ENCODE results near the gene UBE2I. TPM values are rescaled to one million over a fixed set of nuclear protein-coding genes. Genes with fewer than 3 reads are reported as not detected.

The UBE2I gene
- total and polyA plus RNA-seq, 2 of the 4 experiments (the other 2 are of a cell fraction) = 30.8 to 140 TPM

DNA sequence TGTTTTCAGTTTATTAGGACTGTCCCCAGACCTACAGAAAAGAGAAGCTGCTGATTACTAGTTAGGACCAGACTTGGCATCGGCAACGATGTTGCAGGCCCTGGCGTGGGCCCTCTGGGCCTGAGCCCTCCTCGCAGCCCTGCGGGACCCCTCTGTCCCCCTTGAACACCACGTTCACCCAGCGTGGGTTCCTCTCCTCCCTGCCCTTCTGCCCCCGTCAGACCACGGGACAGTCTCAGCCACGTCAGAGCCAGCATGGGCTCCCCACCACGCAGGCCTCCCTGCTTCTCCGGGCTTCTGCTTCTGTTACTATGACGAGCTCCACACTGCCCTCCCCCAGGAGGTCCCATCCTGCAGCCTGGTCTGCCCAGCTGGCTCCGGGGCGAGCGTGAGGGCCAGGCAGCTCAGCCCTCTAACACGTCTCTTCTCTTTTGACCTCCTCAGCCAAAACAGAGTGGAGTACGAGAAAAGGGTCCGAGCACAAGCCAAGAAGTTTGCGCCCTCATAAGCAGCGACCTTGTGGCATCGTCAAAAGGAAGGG is 14.9 kb downstream of the UBE2I start:
- H3K9ac ChIP-seq (ENCODE audit: low read depth, low read length) = no peak overlapping the region
- H3K36me3 ChIP-seq (ENCODE audit: control insufficient read depth, insufficient read depth, low read length) = peaks cover 53% of the 10 kb centered on the region
- H2BK5ac ChIP-seq (ENCODE audit: low read depth, low read length, poor library complexity, severe bottlenecking) = no peak overlapping the region
- no peaks in the 10 kb centered on the region for H3K27me3 ChIP-seq (ENCODE audit: control insufficient read depth, insufficient read depth, low read length)
- peaks cover 4 to 20% of the 10 kb centered on the region in 2 experiments for H3K79me1 ChIP-seq (ENCODE audit: low read depth in 1 of 2, low read length in 2 of 2)
- no peak overlapping the region for H3K18ac ChIP-seq (ENCODE audit: low read depth, low read length)
- H3K4ac ChIP-seq (ENCODE audit: low read depth, low read length) = no peak overlapping the region
- H2BK15ac ChIP-seq (ENCODE audit: low read depth, low read length) = no peak overlapping the region
- H3K9me1 ChIP-seq (ENCODE audit: insufficient read depth, low read length) = no peaks in the 10 kb centered on the region
- no peak overlapping the region for H4K8ac ChIP-seq (ENCODE audit: low read depth in 2 of 2, low read length in 2 of 2)
- no peaks in the 10 kb centered on the region for H3K4me1 ChIP-seq (ENCODE audit: control insufficient read depth, insufficient read depth, low read length)
- no peak overlapping the region for H3K14ac ChIP-seq (replicated peaks; ENCODE audit: low read depth, low read length)
- no peak overlapping the region for H2AK9ac ChIP-seq (replicated peaks; ENCODE audit: low read depth, low read length, poor library complexity)
- H4K20me1 ChIP-seq (ENCODE audit: insufficient read depth, low read length) = peaks cover 39% of the 10 kb centered on the region
- no peak overlapping the region for H4K5ac ChIP-seq (ENCODE audit: low read depth, low read length)
- H3K4me2 ChIP-seq (ENCODE audit: low read depth, low read length) = no peak overlapping the region
- ATAC-seq (ENCODE audit: low read depth) = no peak
- no peak overlapping the region for H2AK5ac ChIP-seq (ENCODE audit: low read depth, low read length)
- TF ChIP-seq MXI1 (IDR thresholded peaks at IDR 0.05; ENCODE audit: borderline replicate concordance, low read depth, low read length) = no peak
- intact Hi-C loops (cut with micrococcal nuclease) = no loop called here
- dilution Hi-C loops (cut with HindIII; ENCODE audit: low sequenced_read_pairs, unreplicated experiment) = no loop called here
- POLR2A ChIA-PET (ENCODE audit: unreplicated experiment) = no interaction called here
- H3K9me3 ChIP-seq (ENCODE audit: control insufficient read depth, insufficient read depth, low read length) = no peaks in the 10 kb centered on the region
- CTCF ChIA-PET = no interaction called here
- no peak overlapping the region for H2AFZ ChIP-seq (replicated peaks; ENCODE audit: low read length, poor library complexity)
- WGBS, 2 experiments (ENCODE audit: extremely low coverage in 2 of 2, insufficient read length in 1 of 2) = 82% methylated on average over 11 of the region's 22 CpGs; no CpG with 5 or more reads in 1 of the 2 experiments
- DNase-seq = no peak
- no peak overlapping the region for H3K56ac ChIP-seq (ENCODE audit: extremely low read depth, insufficient read depth, low read length)
- no peak overlapping the region for H4K91ac ChIP-seq (ENCODE audit: insufficient read depth, low read depth, low read length)
- no peak overlapping the region for H3K4me3 ChIP-seq (ENCODE audit: insufficient read depth, low read depth, low read length)
- no TSS peak for BruUV-seq (replicated peaks)
- H2BK120ac ChIP-seq (ENCODE audit: low read depth, low read length) = no peak overlapping the region
- no peak overlapping the region for H3K27ac ChIP-seq (ENCODE audit: insufficient read depth, low read length)
- no peak overlapping the region for H3K23ac ChIP-seq (ENCODE audit: low read depth, low read length)
- in situ Hi-C loops (cut with MboI; ENCODE audit: low sequenced_read_pairs) = no loop called here
- no peak overlapping the region for H2BK20ac ChIP-seq (ENCODE audit: low read depth, low read length)
